WTC11 (cell line): ENCODE results near the gene GCC1. TPM values are rescaled to one million over a fixed set of nuclear protein-coding genes. Genes with fewer than 3 reads are reported as not detected.

Source experiments
- ATAC-seq: fragments of 200-7000 bp; cut with Tn5 transposase; 2 replicates; pipeline ENCODE4 v1.10.0; 2021; ENCODE audit warnings: mild to moderate bottlenecking, moderate library complexity
- CTCF ChIA-PET: fragments of 300-600 bp; sonication (Branson Sonifier 250); formaldehyde crosslinking; loops from one replicate; lab custom pipeline; 2021; ENCODE audit warnings: antibody characterized with exemption; lab: Charles Lee
- POLR2A ChIA-PET: fragments of 350-600 bp; sonication (Branson Sonifier 250); formaldehyde crosslinking; loops from one replicate; lab custom pipeline; 2021; ENCODE audit warnings: antibody characterized with exemption; lab: Charles Lee
- DNase-seq: peaks from one replicate; pipeline ENCODE4 v3.0.0; 2021; ENCODE audit warnings: low spot score
- H3K27ac Mint-ChIP-seq: 2 replicates; pipeline ENCODE4 v1.8.0; 2021; ENCODE audit warnings: mixed read lengths
- H3K27me3 Mint-ChIP-seq: 2 replicates; pipeline ENCODE4 v1.8.0; 2021; ENCODE audit warnings: low read depth, mild to moderate bottlenecking, moderate library complexity, mixed read lengths
- H3K36me3 Mint-ChIP-seq: 2 replicates; pipeline ENCODE4 v1.8.0; 2021; ENCODE audit warnings: mixed read lengths
- H3K4me1 Mint-ChIP-seq: 2 replicates; pipeline ENCODE4 v1.8.0; 2022; ENCODE audit warnings: mixed read lengths
- H3K4me3 Mint-ChIP-seq: 2 replicates; pipeline ENCODE4 v1.8.0; 2021; ENCODE audit warnings: mild to moderate bottlenecking, moderate library complexity, mixed read lengths
- H3K9me3 Mint-ChIP-seq: 2 replicates; pipeline ENCODE4 v1.8.0; 2021; ENCODE audit warnings: mixed read lengths
- CREM ChIP-seq: sonication (generic); formaldehyde crosslinking; IDR thresholded peaks from 2 replicates; pipeline ENCODE4 v1.8.1; 2022; ENCODE audit warnings: mild to moderate bottlenecking, missing genetic modification reagents, moderate library complexity
- E2F1 ChIP-seq: sonication (generic); formaldehyde crosslinking; IDR thresholded peaks from 2 replicates; pipeline ENCODE4 v1.8.0; 2022; ENCODE audit warnings: mild to moderate bottlenecking, missing genetic modification reagents
- ETV6 ChIP-seq: sonication (generic); formaldehyde crosslinking; IDR thresholded peaks from 2 replicates; pipeline ENCODE4 v1.8.1; 2022; ENCODE audit warnings: mild to moderate bottlenecking, missing genetic modification reagents
- IRF1 ChIP-seq: sonication (generic); formaldehyde crosslinking; IDR thresholded peaks from 2 replicates; pipeline ENCODE4 v1.8.0; 2023; ENCODE audit warnings: missing genetic modification reagents
- JAZF1 ChIP-seq: fragments of 250-450 bp; sonication (Bioruptor Pico); IDR thresholded peaks from 2 replicates; pipeline ENCODE4 v1.9.0; 2021; ENCODE audit warnings: moderate library complexity, mild to moderate bottlenecking, inconsistent platforms
- NFYB ChIP-seq: sonication (generic); formaldehyde crosslinking; conservative IDR thresholded peaks from 2 replicates; pipeline ENCODE4 v1.8.0; 2022; ENCODE audit warnings: low read depth, missing genetic modification reagents
- ZNF121 ChIP-seq: sonication (generic); formaldehyde crosslinking; IDR thresholded peaks from 2 replicates; pipeline ENCODE4 v1.8.0; 2023; ENCODE audit warnings: missing genetic modification reagents
- ZNF138 ChIP-seq: sonication (generic); formaldehyde crosslinking; conservative IDR thresholded peaks from 2 replicates; pipeline ENCODE4 v1.8.1; 2022; ENCODE audit warnings: mild to moderate bottlenecking, moderate library complexity, missing genetic modification reagents
- ZNF281 ChIP-seq: sonication (generic); formaldehyde crosslinking; IDR thresholded peaks from 2 replicates; pipeline ENCODE4 v1.8.0; 2023; ENCODE audit warnings: mild to moderate bottlenecking, missing genetic modification reagents
- ZNF317 ChIP-seq: sonication (generic); formaldehyde crosslinking; IDR thresholded peaks from 2 replicates; pipeline ENCODE4 v1.8.1; 2023; ENCODE audit warnings: low read depth, mild to moderate bottlenecking, moderate library complexity, missing genetic modification reagents, borderline replicate concordance
- ZNF532 ChIP-seq: fragments of 250-450 bp; sonication (Bioruptor Pico); IDR thresholded peaks from 2 replicates; pipeline ENCODE4 v1.9.0; 2021; ENCODE audit warnings: mild to moderate bottlenecking, borderline replicate concordance
- total RNA-seq: library from RNA; stranded (reverse); gene quantifications from 3 replicates; pipeline ENCODE4 v1.2.3, GENCODE V29; 2021
- TF ChIP-seq, protein P1 (sequence below): fragments of 250-450 bp; sonication (Bioruptor Pico); IDR thresholded peaks from 2 replicates; pipeline ENCODE4 v1.9.0; 2021; ENCODE audit warnings: moderate library complexity, mild to moderate bottlenecking, inconsistent platforms, borderline replicate concordance
- TF ChIP-seq, protein P2 (sequence below): fragments of 200-600 bp; IDR thresholded peaks from 2 replicates; pipeline ENCODE4 v1.8.0; 2022; ENCODE audit warnings: antibody characterized with exemption
- TF ChIP-seq, protein P3 (sequence below): fragments of 250-450 bp; sonication (Bioruptor Pico); conservative IDR thresholded peaks from 2 replicates; pipeline ENCODE4 v1.9.0; 2021; ENCODE audit warnings: mild to moderate bottlenecking

The GCC1 gene
- total RNA-seq, 1 experiment from 2014 or later = 13.2 TPM

DNA sequence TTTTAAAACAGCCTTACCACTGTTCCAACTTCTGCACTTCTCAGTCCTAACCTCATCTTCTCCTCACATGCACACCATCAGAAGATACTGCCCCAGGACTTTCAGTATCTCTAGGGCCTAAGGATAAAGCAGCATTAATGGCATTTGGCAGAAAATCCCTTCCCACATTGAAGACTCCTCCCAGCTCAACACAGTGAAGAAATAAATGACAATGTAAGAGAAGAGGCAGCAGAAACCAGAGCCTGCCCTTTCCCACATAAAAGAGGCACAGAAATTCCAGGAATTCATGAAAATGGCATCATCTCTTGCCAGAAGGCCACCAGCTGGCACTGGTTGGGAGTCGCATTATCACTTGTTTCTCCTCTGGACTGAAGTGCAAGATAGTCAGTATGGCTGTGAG, 3.7 kb downstream of the GCC1 start:
- H3K9me3 Mint-ChIP-seq = no peaks in the 10 kb centered on the region
- TF ChIP-seq E2F1 (CRISPR knock-in tag) (no peak), ZNF317 (CRISPR knock-in tag) (no peak), JAZF1 (CRISPR knock-in tag) (no peak), CREM (CRISPR knock-in tag) (no peak), ZNF121 (CRISPR knock-in tag) (no peak), ZNF281 (CRISPR knock-in tag) (no peak), IRF1 (no peak), ZNF138 (CRISPR knock-in tag) (no peak), ETV6 (CRISPR knock-in tag) (no peak), NFYB (CRISPR knock-in tag) (no peak), ZNF532 (CRISPR knock-in tag) (no peak)
- TF ChIP-seq, protein P1, sequence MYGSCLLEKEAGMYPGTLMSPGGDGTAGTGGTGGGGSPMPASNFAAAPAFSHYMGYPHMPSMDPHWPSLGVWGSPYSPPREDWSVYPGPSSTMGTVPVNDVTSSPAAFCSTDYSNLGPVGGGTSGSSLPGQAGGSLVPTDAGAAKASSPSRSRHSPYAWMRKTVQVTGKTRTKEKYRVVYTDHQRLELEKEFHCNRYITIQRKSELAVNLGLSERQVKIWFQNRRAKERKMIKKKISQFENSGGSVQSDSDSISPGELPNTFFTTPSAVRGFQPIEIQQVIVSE = no peak
- TF ChIP-seq, protein P2, sequence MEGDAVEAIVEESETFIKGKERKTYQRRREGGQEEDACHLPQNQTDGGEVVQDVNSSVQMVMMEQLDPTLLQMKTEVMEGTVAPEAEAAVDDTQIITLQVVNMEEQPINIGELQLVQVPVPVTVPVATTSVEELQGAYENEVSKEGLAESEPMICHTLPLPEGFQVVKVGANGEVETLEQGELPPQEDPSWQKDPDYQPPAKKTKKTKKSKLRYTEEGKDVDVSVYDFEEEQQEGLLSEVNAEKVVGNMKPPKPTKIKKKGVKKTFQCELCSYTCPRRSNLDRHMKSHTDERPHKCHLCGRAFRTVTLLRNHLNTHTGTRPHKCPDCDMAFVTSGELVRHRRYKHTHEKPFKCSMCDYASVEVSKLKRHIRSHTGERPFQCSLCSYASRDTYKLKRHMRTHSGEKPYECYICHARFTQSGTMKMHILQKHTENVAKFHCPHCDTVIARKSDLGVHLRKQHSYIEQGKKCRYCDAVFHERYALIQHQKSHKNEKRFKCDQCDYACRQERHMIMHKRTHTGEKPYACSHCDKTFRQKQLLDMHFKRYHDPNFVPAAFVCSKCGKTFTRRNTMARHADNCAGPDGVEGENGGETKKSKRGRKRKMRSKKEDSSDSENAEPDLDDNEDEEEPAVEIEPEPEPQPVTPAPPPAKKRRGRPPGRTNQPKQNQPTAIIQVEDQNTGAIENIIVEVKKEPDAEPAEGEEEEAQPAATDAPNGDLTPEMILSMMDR = no peak
- TF ChIP-seq, protein P3, sequence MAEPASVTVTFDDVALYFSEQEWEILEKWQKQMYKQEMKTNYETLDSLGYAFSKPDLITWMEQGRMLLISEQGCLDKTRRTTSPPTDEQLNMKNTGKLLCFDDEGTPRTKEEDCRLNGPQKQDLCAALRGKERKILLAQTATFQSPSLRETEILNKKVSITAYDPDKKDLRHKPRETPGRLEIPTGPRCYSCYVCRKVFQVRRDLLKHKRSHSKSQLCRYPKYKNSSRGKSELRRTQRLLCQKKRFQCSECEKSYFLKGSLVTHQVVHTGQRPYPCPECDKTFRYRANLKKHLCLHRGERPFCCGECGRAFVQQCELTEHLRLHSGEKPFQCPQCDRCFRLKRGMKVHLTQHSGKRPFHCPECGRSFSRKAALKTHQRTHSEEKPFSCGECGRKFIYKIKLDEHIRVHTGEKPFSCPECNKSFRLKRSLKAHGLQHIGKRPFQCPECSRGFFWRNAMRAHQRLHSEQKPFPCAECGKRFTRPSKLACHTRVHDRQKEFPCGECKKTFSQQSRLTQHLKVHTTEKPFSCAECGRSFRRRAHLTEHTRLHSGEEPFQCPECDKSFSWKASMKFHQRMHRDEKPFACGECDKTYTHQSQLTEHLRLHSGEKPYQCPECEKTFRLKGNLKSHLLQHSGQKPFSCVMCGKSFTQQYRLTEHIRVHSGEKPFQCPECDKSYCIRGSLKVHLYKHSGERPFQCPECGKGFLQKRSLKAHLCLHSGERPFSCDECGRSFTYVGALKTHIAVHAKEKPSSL (CRISPR knock-in tag) = no peak
- H3K4me3 Mint-ChIP-seq = no peak overlapping the region
- DNase-seq = no peak
- H3K36me3 Mint-ChIP-seq = peaks cover 19% of the 10 kb centered on the region
- peaks cover 12% of the 10 kb centered on the region for H3K27me3 Mint-ChIP-seq
- POLR2A ChIA-PET = no interaction called here
- no peak overlapping the region for H3K27ac Mint-ChIP-seq
- peaks cover 21% of the 10 kb centered on the region for H3K4me1 Mint-ChIP-seq
- no peak for ATAC-seq
- CTCF ChIA-PET = interaction anchor here (1.8 kb wide), 1 partner anchor 48 kb away, joined by 6 read pairs; no protein-coding TSS in a partner anchor
